ENCODE data around the gene CYB561D1.

DNA sequence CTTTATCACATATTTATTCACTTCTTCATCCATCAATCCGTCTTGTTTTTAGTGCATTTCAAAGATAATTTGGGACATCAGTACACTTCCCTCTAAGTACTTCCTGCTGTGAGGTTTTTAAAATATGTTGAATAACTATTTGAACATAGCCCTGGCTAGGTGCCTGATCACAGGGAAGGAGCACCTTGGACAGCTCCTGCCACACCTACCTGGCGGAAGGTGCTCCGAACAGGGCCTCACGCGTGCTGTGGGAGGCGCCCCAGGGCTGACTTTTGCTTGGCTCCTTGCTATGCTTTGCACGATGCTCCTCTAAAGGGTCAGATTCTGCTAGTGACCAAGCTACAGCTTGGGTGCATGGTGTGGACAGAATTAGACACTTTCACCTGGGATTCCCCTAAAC is 15.1 kb upstream of the CYB561D1 start:
- TF ChIP-seq CTCF (IDR thresholded peaks at IDR 0.05; ENCODE audit: borderline replicate concordance, extremely low read depth, low read length, poor library complexity, severe bottlenecking) (no peak), EZH2 (IDR thresholded peaks at IDR 0.05; ENCODE audit: borderline replicate concordance, low read depth, low read length, severe bottlenecking) (no peak)
